Measurements from ENCODE around the gene REXO1. TPM values are rescaled to one million over a fixed set of nuclear protein-coding genes. Genes with fewer than 3 reads are reported as not detected.

Gene REXO1
- total and polyA plus RNA-seq, 2 donors (not counting 1 experiment from before 2014, with no cell fraction given): 72.6 to 898 TPM

GRCh38 chr19:1849132-1849474 is 820 bp upstream of the REXO1 start:
- no peak for DNase-seq
- Mint-ChIP-seq H3K4me3 (peak overlapping the region; percentile 79), H3K27ac (peak overlapping the region; percentile 91), H3K27me3 (no peaks in the 10 kb centered on the region), H3K4me1 (peaks cover 60% of the 10 kb centered on the region), H3K9me3 (ENCODE audit: insufficient read depth) (no peaks in the 10 kb centered on the region)
- POLR2A ChIA-PET: interaction anchor here (0.6 to 1.0 kb wide), 3 partner anchors 9 to 993 kb away, joined by 4 to 12 read pairs (median 6); no protein-coding TSS in a partner anchor
- TF ChIP-seq CTCF (IDR thresholded peaks at IDR 0.05) (no peak), EZH2 (IDR thresholded peaks at IDR 0.05; ENCODE audit: borderline replicate concordance, insufficient read depth, low read depth, low read length, poor library complexity, severe bottlenecking) (no peak)
- Histone ChIP-seq H3K9me3 (ENCODE audit: control extremely low read depth in 1 of 3, control insufficient read depth in 2 of 3, insufficient read depth in 1 of 3, low read length in 2 of 3) (no peaks in the 10 kb centered on the region), H3K27ac (ENCODE audit: low read length in 2 of 2) (peak overlapping the region; percentile 95 to 97), H3K27me3 (replicated peaks in 1 of 4; ENCODE audit: control extremely low read depth in 1 of 4, control insufficient read depth in 3 of 4, insufficient read depth in 4 of 4, low read length in 3 of 4) (no peaks in the 10 kb centered on the region), H2AFZ (ENCODE audit: insufficient read depth, low read depth, low read length, poor library complexity, severe bottlenecking) (no peak overlapping the region), H3K36me3 (replicated peaks in 1 of 2; ENCODE audit: control extremely low read depth in 1 of 2, control insufficient read depth in 1 of 2, extremely low read depth in 1 of 2, insufficient read depth in 2 of 2, low read length in 1 of 2) (peaks cover 0 to 12% of the 10 kb centered on the region in 2 experiments), H3K4me1 (ENCODE audit: control insufficient read depth in 2 of 2, insufficient read depth in 2 of 2, low read length in 2 of 2) (peaks cover 63 to 80% of the 10 kb centered on the region in 2 donors), H3K9ac (ENCODE audit: low read length) (no peak overlapping the region), H3K4me3 (ENCODE audit: control extremely low read depth in 1 of 5, extremely low read depth in 1 of 5, insufficient read depth in 1 of 5, low read depth in 2 of 5, low read length in 4 of 5) (peak overlapping the region in 1 of 5 experiments; percentile 95), H4K20me1 (ENCODE audit: control insufficient read depth, insufficient read depth, low read length, poor library complexity, severe bottlenecking) (peaks cover 69% of the 10 kb centered on the region), H3K4me2 (replicated peaks; ENCODE audit: low read depth, low read length, poor library complexity, severe bottlenecking) (peak overlapping the region; percentile 100), H3K79me2 (ENCODE audit: control insufficient read depth, insufficient read depth, low read length) (peaks cover 76% of the 10 kb centered on the region)
- intact Hi-C loops (cut with micrococcal nuclease): loop anchor here (5.0 kb wide), 1 partner anchor 197 kb away; the partner anchor contains the start of gene TCF3
- no peak for ATAC-seq (ENCODE audit: low read depth)
- 0% methylated on average over 1 of the region's 5 CpGs for whole genome bisulfite sequencing (ENCODE audit: insufficient coverage)
- CTCF ChIA-PET: interaction anchor here (0.5 to 2.0 kb wide), 11 partner anchors 8 to 389 kb away, joined by 3 to 11 read pairs (median 4); no protein-coding TSS in a partner anchor

DNA sequence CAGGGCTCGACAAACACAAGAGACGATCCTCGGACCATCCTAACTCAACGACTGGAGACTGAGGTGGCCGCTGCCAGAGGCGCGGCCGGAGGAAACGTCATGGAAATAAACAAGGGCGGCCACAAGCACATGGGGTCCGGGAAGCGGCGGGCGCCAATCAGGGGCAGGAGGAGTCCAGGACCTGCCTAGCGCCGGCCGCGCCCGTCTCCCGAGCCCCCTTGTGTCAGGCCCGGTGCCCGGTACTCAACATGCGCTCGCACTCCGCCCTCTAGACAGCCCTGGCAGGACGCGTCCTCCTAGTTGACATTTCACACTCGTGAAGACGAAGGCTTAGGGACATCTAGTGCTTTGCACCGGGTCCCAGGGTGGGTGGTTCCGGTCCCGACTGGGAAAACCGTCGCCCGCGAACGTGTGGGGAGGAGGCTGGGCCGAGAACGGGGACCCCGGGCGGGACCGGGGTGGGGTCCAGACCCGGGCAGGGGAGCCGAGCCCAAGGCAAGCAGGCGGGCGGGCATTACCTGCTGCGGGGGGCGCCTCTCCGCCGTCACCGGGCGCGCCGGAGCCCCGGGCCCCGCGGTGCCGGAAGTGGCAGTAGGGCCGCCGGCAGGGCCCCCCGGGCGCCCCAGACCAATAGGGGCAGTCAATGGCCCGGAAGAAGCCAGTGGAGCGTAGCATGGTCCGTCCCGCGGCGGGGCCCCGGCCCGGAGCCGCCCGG is 442 bp downstream of the REXO1 start:
- POLR2A ChIA-PET: no interaction called here
- Histone ChIP-seq H3K79me2 (ENCODE audit: control insufficient read depth, insufficient read depth, low read length) (peaks cover 77% of the 10 kb centered on the region), H4K20me1 (ENCODE audit: control insufficient read depth, insufficient read depth, low read length, poor library complexity, severe bottlenecking) (peaks cover 69% of the 10 kb centered on the region), H3K27me3 (replicated peaks in 1 of 4; ENCODE audit: control extremely low read depth in 1 of 4, control insufficient read depth in 3 of 4, insufficient read depth in 4 of 4, low read length in 3 of 4) (no peaks in the 10 kb centered on the region), H2AFZ (ENCODE audit: insufficient read depth, low read depth, low read length, poor library complexity, severe bottlenecking) (peak overlapping the region; percentile 70), H3K9ac (ENCODE audit: low read length) (peak overlapping the region; percentile 89), H3K4me1 (ENCODE audit: control insufficient read depth in 2 of 2, insufficient read depth in 2 of 2, low read length in 2 of 2) (peaks cover 53 to 73% of the 10 kb centered on the region in 2 donors), H3K36me3 (replicated peaks in 1 of 2; ENCODE audit: control extremely low read depth in 1 of 2, control insufficient read depth in 1 of 2, extremely low read depth in 1 of 2, insufficient read depth in 2 of 2, low read length in 1 of 2) (peaks cover 0 to 13% of the 10 kb centered on the region in 2 experiments), H3K27ac (ENCODE audit: low read length in 2 of 2) (peak overlapping the region; percentile 95 to 97), H3K4me3 (ENCODE audit: control extremely low read depth in 1 of 5, extremely low read depth in 1 of 5, insufficient read depth in 1 of 5, low read depth in 2 of 5, low read length in 4 of 5) (peak overlapping the region; percentile 47 to 95 (median 83)), H3K4me2 (replicated peaks; ENCODE audit: low read depth, low read length, poor library complexity, severe bottlenecking) (peak overlapping the region; percentile 100), H3K9me3 (ENCODE audit: control extremely low read depth in 1 of 3, control insufficient read depth in 2 of 3, insufficient read depth in 1 of 3, low read length in 2 of 3) (no peaks in the 10 kb centered on the region)
- intact Hi-C loops (cut with micrococcal nuclease): loop anchor here (1.0 to 5.0 kb wide), 4 partner anchors 16 to 196 kb away; partner anchors contain the start of genes ADAT3, ATP8B3, SCAMP4 and TCF3
- Mint-ChIP-seq H3K9me3 (ENCODE audit: insufficient read depth) (no peaks in the 10 kb centered on the region), H3K4me3 (peak overlapping the region; percentile 90), H3K27me3 (no peaks in the 10 kb centered on the region), H3K4me1 (peaks cover 58% of the 10 kb centered on the region), H3K27ac (peak overlapping the region; percentile 93)
- no peak for DNase-seq
- CTCF ChIA-PET: interaction anchor here (1.5 kb wide), 1 partner anchor 22 kb away, joined by 5 read pairs; no protein-coding TSS in a partner anchor
- under 1% methylated on average over 72 of the region's 72 CpGs for WGBS (ENCODE audit: insufficient coverage)
- no peak for TF ChIP-seq EZH2 (IDR thresholded peaks at IDR 0.05; ENCODE audit: borderline replicate concordance, insufficient read depth, low read depth, low read length, poor library complexity, severe bottlenecking)
- no peak for TF ChIP-seq CTCF (IDR thresholded peaks at IDR 0.05)
- no peak for ATAC-seq (ENCODE audit: low read depth)
